Cardiac fibroblast (primary cell): ENCODE data around the gene CYYR1.

Experiments
- DNase-seq, 2 donors: peaks; one replicate each; pipeline versions ENCODE4 v3.0.0 to v3.0.0-alpha.2; 2010; ENCODE audit warnings: low read depth in 2 of 2
- H3K4me3 ChIP-seq, 2 donors: replicated peaks in 1 of 2; 1 replicate in 1 of 2; 2 replicates in 1 of 2; pipeline ENCODE4 v1.5.1; 2011; ENCODE audit warnings: low read depth in 2 of 2, low read length in 2 of 2, mild to moderate bottlenecking in 2 of 2, moderate library complexity in 1 of 2
- CTCF ChIP-seq: IDR thresholded peaks from one replicate; pipeline ENCODE4 v1.5.1; 2011; ENCODE audit warnings: low read depth, mild to moderate bottlenecking, low read length, inconsistent platforms

CYYR1 gene

GRCh38 chr21:26593800-26594199, 20.7 kb upstream of the CYYR1 start:
- DNase-seq = no peak
- H3K4me3 ChIP-seq = no peak overlapping the region
- no peak for TF ChIP-seq CTCF

- DNase-seq = no peak
- TF ChIP-seq CTCF = no peak
- no peak overlapping the region for H3K4me3 ChIP-seq
Measured at GRCh38 chr21:26591543-26591942, 18.5 kb upstream of the CYYR1 start.

- H3K4me3 ChIP-seq = no peak overlapping the region
- TF ChIP-seq CTCF = no peak
- peak in 1 of 2 donors; percentile 6 for DNase-seq
Measured at GRCh38 chr21:26588446-26588845, 15.4 kb upstream of the CYYR1 start.

- DNase-seq = peak; percentile 60 to 68
- TF ChIP-seq CTCF = no peak
- no peak overlapping the region for H3K4me3 ChIP-seq
Measured at GRCh38 chr21:26587736-26588201, 14.7 kb upstream of the CYYR1 start.

GRCh38 chr21:26583769-26584168, 10.7 kb upstream of the CYYR1 start:
- H3K4me3 ChIP-seq = no peak overlapping the region
- no peak for TF ChIP-seq CTCF
- DNase-seq = no peak

GRCh38 chr21:26581818-26582217, 8.7 kb upstream of the CYYR1 start:
- H3K4me3 ChIP-seq = no peak overlapping the region
- TF ChIP-seq CTCF = no peak
- no peak for DNase-seq

- peak overlapping the region in 1 of 2 donors; percentile 14 for H3K4me3 ChIP-seq
- no peak for TF ChIP-seq CTCF
- DNase-seq = no peak
Measured at GRCh38 chr21:26572076-26572701, 897 bp downstream of the CYYR1 start.
